Lung (tissue), 12 donors: Measurements from ENCODE around the gene PEPD. TPM values are rescaled to one million over a fixed set of nuclear protein-coding genes. Genes with fewer than 3 reads are reported as not detected.

Experiments used
- ATAC-seq: fragments of 200-7000 bp; cut with Tn5 transposase; one replicate; pipeline ENCODE4 v1.9.1; 2020; ENCODE audit warnings: moderate number of reproducible peaks; ENCODE audit not compliant: insufficient read depth, low FRiP score
- DNase-seq, 3 donors: peaks; one replicate each; pipeline ENCODE4 v3.0.0-alpha.2; 2013 to 2017
- H3K27ac ChIP-seq, 2 donors: one replicate each; pipeline ENCODE4 v1.5.1; 2013; ENCODE audit warnings: mild to moderate bottlenecking in 2 of 2, moderate library complexity in 2 of 2, control low read depth in 1 of 2, inconsistent platforms in 1 of 2, low read depth in 1 of 2, low read length in 1 of 2
- H3K27me3 ChIP-seq, 3 donors: one replicate each; pipeline ENCODE4 v1.5.1; 2013; ENCODE audit warnings: low read length in 2 of 3; ENCODE audit not compliant: control insufficient read depth in 3 of 3, insufficient read depth in 3 of 3
- H3K36me3 ChIP-seq, 4 donors: one replicate each; pipeline ENCODE4 v1.5.1; 2013; ENCODE audit warnings: low read length in 4 of 4, mild to moderate bottlenecking in 1 of 4, moderate library complexity in 1 of 4; ENCODE audit not compliant: control insufficient read depth in 4 of 4, insufficient read depth in 4 of 4
- H3K4me1 ChIP-seq, 5 donors: one replicate each; pipeline ENCODE4 v1.5.1; 2013; ENCODE audit warnings: low read length in 5 of 5, mild to moderate bottlenecking in 2 of 5, moderate library complexity in 1 of 5; ENCODE audit not compliant: control insufficient read depth in 5 of 5, insufficient read depth in 5 of 5
- H3K4me3 ChIP-seq: one replicate; pipeline ENCODE4 v1.5.1; 2013; ENCODE audit warnings: mild to moderate bottlenecking, control low read depth, moderate library complexity
- H3K9ac ChIP-seq, 2 donors: one replicate each; pipeline ENCODE4 v1.5.1; 2013; ENCODE audit warnings: low read length in 2 of 2, control low read depth in 1 of 2; ENCODE audit not compliant: insufficient read depth in 1 of 2
- H3K9me3 ChIP-seq, 4 donors: one replicate each; pipeline ENCODE4 v1.5.1; 2013; ENCODE audit warnings: low read length in 3 of 4, mild to moderate bottlenecking in 1 of 4, moderate library complexity in 1 of 4; ENCODE audit not compliant: control insufficient read depth in 4 of 4, insufficient read depth in 3 of 4
- CTCF ChIP-seq: IDR thresholded peaks from 2 replicates; pipeline ENCODE4 v1.5.1; 2012; ENCODE audit warnings: mild to moderate bottlenecking; ENCODE audit errors: control extremely low read depth, extremely low read depth
- WGBS, 2 donors: extraction: QIAGEN DNeasy Blood & Tissue Kit; methylation state at CpG; one replicate each; pipeline ENCODE4 v1.1.7; 2013; 5-methylcytosine and 5-hydroxymethylcytosine counted together
- polyA plus RNA-seq, 2 donors: library from polyadenylated mRNA; stranded (reverse); fragments of 200-250 nt; gene quantifications; one replicate each; pipeline ENCODE4 v1.2.1, GENCODE V29; 2013
- total RNA-seq, 2 donors: library from RNA; depleted of rRNA in 1 of 2; stranded (reverse); fragments of >200 nt in 1 of 2; gene quantifications; one replicate each; pipeline ENCODE4 v1.2.1, GENCODE V29; 2014 to 2021
- donor health status: control.
- donor health status: control.
- donor health status: Bipolar disorder and iron deficiency.
- donor health status: healthy.
- donor health status: DM: yes; HTN: yes; CAD: no.

PEPD gene
- total and polyA plus RNA-seq, 4 donors: 29.6 to 88.2 (median 73.4) TPM

- Histone ChIP-seq H3K27ac (no peak overlapping the region), H3K4me1 (peaks cover 0 to 11% (median 0%) of the 10 kb centered on the region in 5 donors), H3K4me3 (no peak overlapping the region), H3K27me3 (no peaks in the 10 kb centered on the region), H3K9me3 (no peaks in the 10 kb centered on the region), H3K36me3 (no peaks in the 10 kb centered on the region), H3K9ac (no peak overlapping the region)
- 91 to 95% methylated on average over 22 of the region's 22 CpGs for WGBS, 2 donors
- DNase-seq (no peak), ATAC-seq (no peak)
- no peak for TF ChIP-seq CTCF
Measured at GRCh38 chr19:33434069-33434885, 87.3 kb downstream of the PEPD start.

- 77 to 79% methylated on average over 16 of the region's 16 CpGs for WGBS, 2 donors
- no peak for DNase-seq
- H3K36me3 ChIP-seq: no peaks in the 10 kb centered on the region
- ATAC-seq: no peak
- peaks cover 0 to 5% (median 0%) of the 10 kb centered on the region in 5 donors for H3K4me1 ChIP-seq
- no peaks in the 10 kb centered on the region for H3K27me3 ChIP-seq
- no peak overlapping the region for H3K9ac ChIP-seq
- TF ChIP-seq CTCF: no peak
- no peaks in the 10 kb centered on the region for H3K9me3 ChIP-seq
- H3K27ac ChIP-seq: no peak overlapping the region
- no peak overlapping the region for H3K4me3 ChIP-seq
Measured at GRCh38 chr19:33432446-33433170, 89.0 kb downstream of the PEPD start.

- Histone ChIP-seq H3K36me3 (no peaks in the 10 kb centered on the region), H3K27ac (no peak overlapping the region), H3K4me1 (no peaks in the 10 kb centered on the region), H3K9ac (no peak overlapping the region), H3K27me3 (no peaks in the 10 kb centered on the region), H3K4me3 (no peak overlapping the region), H3K9me3 (no peaks in the 10 kb centered on the region)
- no peak for TF ChIP-seq CTCF
- no peak for ATAC-seq
- no peak for DNase-seq
- WGBS, 2 donors: 49 to 68% methylated on average over 5 of the region's 5 CpGs
Measured at GRCh38 chr19:33432015-33432414, 89.6 kb downstream of the PEPD start.
